Suprapubic skin (tissue), 3 donors: ENCODE data around the gene AVL9.

Source experiments
- CTCF ChIP-seq, 2 donors: fragments of 200-600 bp in 1 of 2; fragments of 450-650 bp in 1 of 2; sonication (generic) in 1 of 2; IDR thresholded peaks; one replicate each; pipeline ENCODE4 v1.5.1; 2016 to 2019; ENCODE audit warnings: antibody characterized with exemption in 2 of 2, mild to moderate bottlenecking in 1 of 2, moderate library complexity in 1 of 2
- POLR2A ChIP-seq, 2 donors: fragments of 450-650 bp; IDR thresholded peaks; one replicate each; pipeline ENCODE4 v1.6.1; 2017; ENCODE audit warnings: antibody characterized with exemption in 2 of 2, mild to moderate bottlenecking in 2 of 2, moderate library complexity in 2 of 2

GRCh38 chr7:32500922-32501341 lies 5.6 kb downstream of the AVL9 start:
- TF ChIP-seq CTCF (IDR thresholded peaks at IDR 0.05), result no peak
- TF ChIP-seq POLR2A (IDR thresholded peaks at IDR 0.05), result no peak
